T-helper 2 cell (primary cell): ENCODE results near the gene SLC2A4RG.

Experiments used
- DNase-seq, 5 experiments: peaks; one replicate each; pipeline versions ENCODE4 v3.0.0 to v3.0.0-alpha.2; 2012 to 2022

SLC2A4RG gene

GRCh38 chr20:63778034-63778752, 38.6 kb downstream of the SLC2A4RG start:
- DNase-seq = no peak

- no peak for DNase-seq
These were observed 39.3 kb downstream of the SLC2A4RG start for GRCh38 chr20:63778857-63779256.

GRCh38 chr20:63781181-63781580, 41.6 kb downstream of the SLC2A4RG start:
- no peak for DNase-seq

- DNase-seq = peak in 4 of 5 experiments; percentile 25 to 87 (median 38)
These were observed 42.5 kb downstream of the SLC2A4RG start for GRCh38 chr20:63782051-63782471.

GRCh38 chr20:63782521-63782971, 43.0 kb downstream of the SLC2A4RG start:
- DNase-seq = peak in 1 of 5 experiments; percentile 29

GRCh38 chr20:63783970-63784369, 44.4 kb downstream of the SLC2A4RG start:
- DNase-seq = no peak

GRCh38 chr20:63785691-63786131, 46.1 kb downstream of the SLC2A4RG start:
- DNase-seq = no peak

- no peak for DNase-seq
These were observed 47.7 kb downstream of the SLC2A4RG start for GRCh38 chr20:63787302-63787701.

- DNase-seq = no peak
These were observed 48.2 kb downstream of the SLC2A4RG start for GRCh38 chr20:63787749-63788148.

GRCh38 chr20:63789836-63790571, 50.4 kb downstream of the SLC2A4RG start:
- no peak for DNase-seq

- DNase-seq = no peak
These were observed 51.1 kb downstream of the SLC2A4RG start for GRCh38 chr20:63790572-63791168.

GRCh38 chr20:63791497-63792156, 52.1 kb downstream of the SLC2A4RG start:
- DNase-seq = no peak

- no peak for DNase-seq
These were observed 53.3 kb downstream of the SLC2A4RG start for GRCh38 chr20:63792866-63793265.
